Right renal cortex interstitium (tissue), 3 donors: ENCODE measurements around the gene IL1RAP. TPM values are rescaled to one million over a fixed set of nuclear protein-coding genes. Genes with fewer than 3 reads are reported as not detected.

Source experiments
- DNase-seq, 3 donors: peaks; one replicate each; pipeline ENCODE4 v3.0.0-alpha.2; 2013; ENCODE audit warnings: low read depth in 3 of 3, low spot score in 2 of 3
- polyA plus RNA-seq, 3 donors: library from polyadenylated mRNA; unstranded; fragments of 120-200 nt; gene quantifications; one replicate each; pipeline ENCODE4 v1.2.1, GENCODE V29; 2013; ENCODE audit not compliant: insufficient read length in 3 of 3

IL1RAP gene
- polyA plus RNA-seq, 3 donors: 19.4 to 27.4 (median 19.5) TPM

DNA sequence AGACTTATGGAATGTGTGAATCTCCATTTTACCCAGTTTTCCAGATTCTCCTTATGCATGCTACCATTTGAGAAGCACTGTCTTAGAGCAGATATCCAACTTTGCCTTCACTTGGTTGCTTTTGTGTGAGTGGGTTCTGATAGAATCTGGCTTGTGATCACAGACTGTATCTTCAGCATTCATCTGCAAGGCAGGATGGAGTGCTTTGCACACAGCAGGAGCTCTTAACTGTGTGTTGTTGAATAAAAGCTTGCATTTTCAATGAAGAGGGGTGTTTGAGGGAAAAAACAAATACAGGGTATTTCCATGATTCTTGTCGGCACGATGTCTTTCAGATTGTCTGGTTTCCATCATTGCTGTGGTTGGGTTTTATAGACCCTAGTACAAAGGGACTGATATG lies 24.4 kb downstream of the IL1RAP start:
- no peak for DNase-seq

DNA sequence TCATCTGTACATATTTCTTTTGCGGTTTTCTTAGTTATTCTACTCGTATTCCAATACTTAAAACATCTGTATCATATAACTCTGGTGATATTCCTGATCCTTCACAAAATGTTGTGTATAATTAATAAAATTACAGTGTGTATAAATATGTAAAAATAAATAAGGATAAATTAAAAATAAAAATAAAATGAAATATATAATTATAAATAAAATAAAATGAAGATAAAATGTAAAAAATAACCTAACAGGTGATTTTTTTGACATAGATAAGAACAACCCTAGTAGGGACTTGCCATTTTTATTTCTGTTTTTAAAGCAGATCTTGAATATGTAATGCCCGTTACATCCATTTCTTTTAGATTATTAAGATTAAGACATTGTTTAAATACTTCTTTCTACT lies 25.6 kb downstream of the IL1RAP start:
- DNase-seq: no peak

DNA sequence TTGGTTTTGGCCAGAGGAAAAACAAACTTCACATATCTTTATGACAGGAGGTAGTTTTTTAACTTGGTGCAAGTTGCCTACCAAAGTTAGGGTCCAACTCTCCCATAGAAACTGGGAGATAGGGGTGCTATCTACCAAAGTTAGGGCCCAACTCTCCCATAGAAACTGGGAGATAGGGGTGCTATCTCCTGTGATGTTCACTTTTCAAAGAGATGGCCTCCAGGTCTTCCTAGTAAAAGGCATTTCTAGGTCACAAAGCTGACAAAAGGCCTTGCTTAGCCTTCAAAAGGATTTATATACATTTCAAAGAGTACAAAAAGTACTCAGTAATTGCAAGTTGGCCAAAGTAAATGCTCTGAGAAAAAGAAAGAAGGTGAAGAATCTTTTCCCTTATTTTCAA lies 27.1 kb downstream of the IL1RAP start:
- DNase-seq: no peak

DNA sequence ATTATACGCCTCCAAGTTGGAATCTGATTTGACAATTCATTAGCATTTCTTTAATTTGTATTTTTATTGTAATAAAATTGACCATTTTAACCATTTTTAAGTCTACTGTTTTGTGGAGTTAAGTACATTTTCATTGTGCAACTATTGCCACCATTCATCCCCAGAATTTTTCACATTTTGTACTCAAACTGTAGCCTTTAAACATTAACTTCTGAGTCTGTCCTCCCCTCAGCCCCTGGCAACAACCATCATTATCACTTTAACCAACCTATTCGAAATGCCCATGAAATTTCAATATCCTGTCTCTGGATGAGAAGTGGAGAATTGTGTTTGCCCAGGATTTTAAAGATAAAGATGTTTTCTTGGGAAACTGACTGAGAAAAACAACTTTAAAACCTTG lies 27.7 kb downstream of the IL1RAP start:
- DNase-seq: no peak

DNA sequence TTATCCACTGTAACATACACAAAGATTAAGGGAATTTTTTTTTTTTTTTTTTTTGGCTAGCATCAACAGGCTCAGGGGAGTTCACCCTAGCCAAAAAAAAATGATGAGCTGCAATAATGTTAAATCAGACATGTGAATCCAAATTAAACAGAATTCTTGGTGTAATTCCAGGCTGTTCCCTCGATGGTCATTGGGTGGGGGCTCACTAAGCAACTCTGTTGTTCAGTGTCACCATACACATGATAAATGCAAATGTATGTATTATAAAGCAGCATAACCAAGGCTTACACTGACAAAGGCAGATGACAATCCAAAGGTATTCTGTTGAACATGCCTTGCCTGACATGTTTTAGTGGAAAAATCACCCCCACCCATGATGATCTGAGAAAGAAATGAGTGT lies 29.0 kb downstream of the IL1RAP start:
- DNase-seq: no peak

DNA sequence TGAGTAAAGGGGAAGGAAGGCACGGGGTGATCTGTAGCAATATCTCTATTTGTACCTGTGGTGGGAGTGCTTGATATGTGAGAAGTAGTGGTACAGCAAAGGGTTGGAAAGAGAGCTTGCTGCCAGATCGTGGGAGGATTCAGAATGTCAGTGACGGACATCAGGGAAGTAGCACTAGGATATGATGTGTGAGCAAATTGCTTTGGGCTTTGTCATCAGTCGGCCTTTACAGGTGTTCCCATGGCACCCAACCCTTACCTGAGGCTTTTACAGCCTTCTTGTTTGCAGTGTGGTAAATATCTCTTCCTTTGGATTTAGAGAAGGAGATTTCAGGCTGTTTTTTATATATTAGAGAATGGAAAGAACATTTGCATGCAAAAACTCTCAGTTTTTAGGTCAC lies 29.8 kb downstream of the IL1RAP start:
- DNase-seq: no peak

DNA sequence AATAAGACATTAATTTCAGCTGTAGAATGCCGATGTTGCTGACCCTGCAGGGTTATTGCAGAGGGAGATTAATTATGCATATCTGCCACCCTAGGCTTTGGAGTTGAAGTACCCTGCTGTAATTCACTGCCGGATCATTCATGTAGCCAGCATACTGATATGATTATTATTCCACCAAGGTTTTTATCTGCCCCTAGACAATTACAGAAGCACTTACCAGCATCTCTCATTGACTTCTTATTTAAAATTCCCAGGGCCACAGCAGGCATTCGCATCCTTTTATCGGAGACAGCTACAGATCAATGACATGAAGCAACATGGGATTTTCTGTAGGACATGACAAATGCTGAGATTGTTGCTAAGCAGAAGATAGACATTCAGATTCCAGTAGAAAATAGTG lies 31.3 kb downstream of the IL1RAP start:
- no peak for DNase-seq

DNA sequence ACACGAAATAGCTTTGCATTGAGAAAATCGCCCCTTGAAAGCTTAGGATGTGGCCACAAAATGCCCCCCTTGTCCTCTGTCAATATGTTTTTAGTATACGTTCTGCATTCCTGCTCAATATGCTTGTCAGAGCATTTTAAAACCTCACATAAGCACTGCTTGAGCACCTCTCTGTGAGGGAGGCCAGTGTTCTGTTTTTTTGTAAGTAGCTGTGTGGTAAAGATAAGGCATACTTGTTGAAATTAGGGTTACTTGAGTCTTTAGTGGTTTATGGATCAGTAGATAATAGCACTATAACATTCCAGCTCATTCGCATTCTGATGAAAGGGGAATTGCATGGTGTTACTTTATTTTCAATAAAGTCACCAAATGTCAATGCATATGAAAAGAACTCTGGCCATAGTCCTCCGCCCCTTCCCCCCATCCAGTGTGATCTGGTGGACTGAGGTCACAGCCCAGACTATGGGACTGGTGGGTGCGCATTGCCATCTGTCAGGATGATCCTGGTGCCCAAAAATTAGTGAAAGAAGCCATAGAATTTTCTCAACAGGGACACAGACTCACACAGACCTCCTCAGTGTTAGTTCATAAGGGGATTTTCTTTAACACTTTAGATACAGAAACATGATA lies 33.1 kb downstream of the IL1RAP start:
- no peak for DNase-seq

DNA sequence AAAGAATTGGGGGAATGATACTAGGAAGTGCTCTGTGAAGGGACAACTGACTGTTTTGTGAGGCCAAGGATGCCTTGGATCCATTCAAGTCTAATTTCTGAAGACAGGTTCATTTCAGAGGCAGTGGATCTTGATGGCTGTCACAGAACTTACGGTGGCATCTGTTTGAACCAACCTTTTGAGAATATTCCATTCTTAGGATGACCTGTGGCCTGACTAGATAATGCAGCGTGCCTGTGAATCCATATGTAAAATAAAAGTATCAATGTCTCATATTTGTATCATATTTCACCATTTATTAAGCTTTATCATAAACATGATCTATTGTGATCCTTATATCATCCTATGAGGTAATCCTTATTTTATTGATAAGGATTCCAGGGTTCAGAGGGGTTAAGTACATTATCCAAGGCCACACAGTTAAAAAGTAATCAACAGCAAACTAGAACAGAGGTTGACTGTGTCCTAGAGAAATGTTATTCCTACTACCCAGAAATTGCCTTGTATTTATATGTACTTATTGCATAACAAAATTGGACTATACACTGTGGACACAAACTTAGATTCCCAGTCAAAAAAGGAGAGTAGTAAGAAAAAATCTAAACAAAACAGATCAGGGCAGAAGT lies 34.3 kb downstream of the IL1RAP start:
- no peak for DNase-seq

DNA sequence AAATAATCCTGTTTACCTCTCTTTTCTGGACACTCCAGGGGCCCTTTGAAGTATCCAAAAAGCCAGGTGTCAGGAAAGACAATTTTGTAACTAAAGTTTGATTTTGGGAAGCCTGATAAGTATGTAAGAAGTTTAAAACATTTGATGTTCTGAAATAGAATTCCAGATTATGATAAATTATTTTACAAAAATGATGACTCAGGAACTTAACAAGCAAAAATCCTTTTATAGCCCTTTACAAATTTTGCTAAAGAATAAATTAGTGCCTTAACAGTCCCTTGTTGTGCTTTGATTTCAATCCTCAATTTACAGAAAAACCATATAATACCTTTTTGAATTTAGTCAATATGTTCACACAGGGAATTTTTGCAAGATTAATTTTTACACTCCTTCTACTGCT lies 38.1 kb downstream of the IL1RAP start:
- DNase-seq: no peak

DNA sequence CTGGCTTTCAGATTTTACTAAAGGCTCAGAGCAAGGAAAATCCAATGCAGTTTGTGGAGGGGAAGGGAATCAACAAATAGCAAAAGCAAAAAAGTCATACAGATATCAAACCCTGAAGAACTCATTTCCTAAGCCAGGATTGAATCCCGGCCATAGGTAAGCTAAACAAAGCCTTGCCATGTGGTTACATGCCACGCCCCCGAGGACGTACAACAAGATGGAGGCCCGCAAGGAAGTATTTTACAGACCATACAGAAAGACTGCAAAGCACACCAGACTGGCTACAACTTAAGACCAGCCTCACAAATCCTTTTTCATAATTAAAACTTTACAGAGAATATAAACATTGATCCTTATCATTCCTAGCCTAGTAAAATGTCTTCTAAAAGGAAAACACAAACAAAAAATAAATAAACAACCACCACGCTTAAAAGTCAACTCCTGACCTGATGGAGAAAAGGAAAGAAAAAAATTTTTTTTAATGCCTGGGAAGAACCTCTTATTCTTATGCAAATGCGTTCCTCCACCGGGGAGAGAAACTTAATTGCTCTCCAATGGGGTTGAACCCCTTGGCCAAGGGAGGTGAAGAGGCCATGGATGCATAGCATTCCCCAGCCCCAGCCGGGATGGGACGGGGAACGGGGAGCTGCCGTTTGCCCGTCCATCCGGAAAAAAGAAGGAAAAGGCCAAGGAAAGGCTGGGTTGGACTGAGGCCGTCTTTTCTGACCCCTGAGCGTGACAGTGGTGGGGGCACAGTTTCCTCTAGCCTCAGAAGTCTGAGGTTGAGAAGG lies 39.3 kb downstream of the IL1RAP start:
- DNase-seq: no peak

DNA sequence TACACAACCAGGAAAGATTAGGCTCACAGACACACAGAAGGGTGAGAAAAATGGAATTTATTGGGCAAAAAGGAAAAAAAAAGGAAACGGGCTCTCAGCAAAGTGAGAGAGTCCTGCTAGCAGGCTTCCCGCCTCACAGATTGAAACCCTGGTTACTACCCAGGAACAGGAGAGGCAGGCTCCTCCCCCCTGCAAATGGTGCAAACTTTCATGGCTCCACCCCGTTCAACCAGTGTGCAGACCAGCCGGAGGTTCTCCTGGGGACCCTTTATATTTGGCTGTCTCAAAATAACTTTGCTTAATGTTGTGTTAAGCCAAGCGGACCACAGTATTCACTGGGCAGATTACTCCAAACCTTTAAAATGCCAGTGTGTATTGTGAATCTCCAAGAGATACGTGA lies 40.3 kb downstream of the IL1RAP start:
- DNase-seq: no peak

DNA sequence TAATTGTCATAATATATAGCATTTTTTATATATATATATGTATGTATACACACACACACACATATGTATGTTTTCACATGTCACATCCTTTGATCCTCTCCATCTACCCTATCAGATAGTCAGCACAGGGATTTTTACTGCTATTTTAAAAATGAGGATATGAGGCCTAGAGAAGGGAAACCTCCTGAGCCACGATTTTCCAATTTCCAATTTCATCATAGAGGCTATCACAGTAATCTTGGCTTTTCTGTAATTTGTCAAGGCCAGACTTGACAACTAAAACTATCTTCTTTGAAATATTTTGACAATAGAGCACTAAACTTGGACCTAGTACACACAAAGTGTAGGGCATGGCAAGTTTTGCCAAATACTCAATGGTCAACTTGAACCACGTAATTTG lies 42.5 kb downstream of the IL1RAP start:
- no peak for DNase-seq

DNA sequence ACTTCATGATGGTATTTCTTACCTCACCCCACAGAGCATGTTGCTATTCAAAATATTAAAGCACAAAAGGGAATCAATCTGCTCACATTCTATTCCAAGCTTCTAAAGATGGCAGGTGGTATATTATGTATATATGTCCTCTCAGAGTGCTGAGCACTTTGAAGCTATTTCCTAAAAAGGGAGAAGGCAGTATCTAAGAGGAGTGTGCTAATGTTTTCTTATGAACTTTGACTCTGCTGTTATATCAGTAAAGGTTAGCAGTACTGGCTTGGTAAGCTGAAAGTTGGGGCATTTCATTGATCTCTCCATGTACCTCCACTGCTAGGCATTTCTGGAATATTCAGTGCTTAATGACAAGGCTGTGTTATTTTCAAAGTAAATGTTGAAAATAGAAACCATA lies 43.4 kb downstream of the IL1RAP start:
- no peak for DNase-seq

DNA sequence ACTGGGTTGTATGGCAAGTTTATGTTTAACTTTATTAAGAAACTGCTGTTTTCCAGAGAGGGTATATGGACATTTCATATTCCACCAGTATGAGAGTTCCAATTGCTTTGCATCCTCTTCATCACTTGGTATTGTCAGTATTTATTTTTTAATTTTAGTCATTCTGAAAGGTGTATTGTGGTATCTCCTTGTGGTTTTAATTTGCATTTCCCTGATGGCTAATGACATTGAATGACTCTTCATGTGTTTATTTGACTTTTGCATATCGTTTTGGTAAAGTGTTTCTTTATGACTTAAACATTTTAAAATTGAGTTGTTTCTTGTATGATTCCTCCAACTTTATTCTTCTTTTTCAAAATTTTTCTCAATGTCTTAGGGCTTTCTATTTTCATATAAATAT lies 44.4 kb downstream of the IL1RAP start:
- DNase-seq: no peak

DNA sequence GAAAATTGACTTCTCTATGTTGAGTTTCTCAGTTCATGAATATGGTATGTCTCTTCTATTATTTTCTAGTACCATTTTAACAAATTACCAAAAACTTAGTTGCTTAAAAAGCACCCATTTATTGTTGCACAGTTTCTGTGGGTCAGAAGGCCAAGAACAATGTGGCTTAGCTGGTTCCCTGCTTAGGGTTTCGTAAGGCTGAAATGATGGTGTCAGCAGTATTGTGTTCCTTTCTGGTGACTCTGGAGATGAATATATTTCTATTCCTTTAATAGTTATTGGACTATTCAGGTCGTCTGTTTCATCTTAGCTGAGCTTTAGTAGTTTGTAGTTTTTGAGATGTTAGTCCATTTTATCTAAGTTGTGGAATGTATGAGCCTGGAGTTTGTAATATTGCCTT lies 44.9 kb downstream of the IL1RAP start:
- no peak for DNase-seq

DNA sequence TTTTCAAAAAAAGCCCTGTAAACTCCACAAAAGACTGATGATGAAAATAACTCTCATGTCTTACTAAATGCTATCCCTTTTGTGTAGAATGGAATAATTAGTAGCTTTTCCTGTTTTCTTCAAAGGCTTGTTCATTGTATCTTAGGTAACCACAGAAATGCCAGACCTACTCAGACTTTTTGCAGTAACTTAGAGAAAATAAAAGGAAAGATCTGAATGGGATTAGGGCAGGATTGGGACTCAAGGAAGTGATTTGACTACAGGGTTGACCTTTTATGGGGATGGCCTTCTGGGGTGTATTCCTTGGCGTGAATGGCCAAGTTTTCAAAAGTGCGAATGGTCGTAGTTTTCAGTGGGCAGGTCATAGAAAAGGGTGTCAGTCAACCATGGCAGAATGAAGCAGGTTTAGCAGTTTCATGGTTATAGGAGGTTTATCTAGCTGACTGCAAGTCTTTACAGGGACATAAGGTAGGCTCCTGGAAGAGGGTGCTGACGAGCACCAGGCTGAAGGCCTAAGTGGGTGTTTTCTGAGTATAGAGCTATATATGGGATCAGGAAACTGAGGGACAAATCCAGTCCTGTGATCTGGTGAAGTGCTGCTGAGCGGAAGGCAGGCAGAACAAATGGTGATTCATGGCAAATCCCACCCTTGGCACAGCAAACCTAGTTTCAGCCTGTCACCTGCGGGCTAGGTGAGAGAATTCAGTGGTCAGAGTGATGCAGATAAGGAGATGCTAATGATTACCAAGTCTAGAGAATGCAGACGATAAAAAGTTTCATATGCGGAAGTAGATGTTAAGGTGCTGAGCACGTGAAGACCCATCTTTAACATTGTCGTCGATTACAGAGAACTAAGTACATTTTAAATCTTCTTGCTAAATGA lies 46.4 kb downstream of the IL1RAP start:
- no peak for DNase-seq

DNA sequence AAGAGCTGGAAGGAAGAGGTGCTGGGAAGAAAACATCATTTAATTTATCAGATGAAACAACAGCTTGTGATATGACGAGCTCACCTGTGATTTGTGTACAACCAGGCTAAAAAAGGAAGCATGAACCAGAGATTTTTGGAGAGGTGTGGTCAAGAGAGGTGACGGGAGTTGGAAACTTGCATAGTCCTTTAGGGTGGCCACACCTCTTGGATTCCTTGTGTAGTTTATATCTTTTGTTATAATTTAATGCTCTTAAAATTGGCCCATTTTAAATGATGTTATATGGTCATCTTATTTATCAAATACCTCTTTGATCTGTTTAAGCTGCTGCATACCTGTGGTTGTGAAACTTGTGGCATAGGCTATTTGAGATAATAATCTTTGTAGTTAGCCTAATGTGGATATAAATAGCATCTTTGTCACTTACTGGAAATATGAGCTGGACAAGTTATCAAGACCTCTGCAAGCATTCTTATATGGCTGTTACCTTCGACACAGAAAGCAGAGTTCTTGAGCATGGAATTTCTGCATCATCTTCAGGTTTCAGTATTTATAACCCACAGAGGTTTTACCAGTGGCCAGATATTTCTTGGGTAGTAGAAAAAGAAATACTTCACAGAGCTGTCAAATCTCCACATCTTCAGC lies 49.1 kb downstream of the IL1RAP start:
- no peak for DNase-seq

DNA sequence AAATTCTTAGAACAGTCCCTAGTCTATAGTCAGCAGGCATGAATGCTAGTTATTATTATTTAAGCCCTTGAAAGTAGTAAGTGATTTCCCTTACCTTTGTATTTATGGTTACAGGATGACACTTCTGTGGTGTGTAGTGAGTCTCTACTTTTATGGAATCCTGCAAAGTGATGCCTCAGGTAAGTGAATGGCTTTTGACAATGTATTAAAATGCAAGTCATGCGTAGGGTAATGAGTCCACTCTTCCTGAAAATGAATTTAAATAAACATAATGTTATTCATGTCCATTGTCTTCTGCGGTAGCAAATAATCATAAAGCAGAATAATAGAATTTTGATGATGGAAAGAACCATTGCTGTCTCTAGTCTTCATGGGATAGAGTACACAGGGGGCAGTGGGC lies 50.3 kb downstream of the IL1RAP start:
- no peak for DNase-seq

DNA sequence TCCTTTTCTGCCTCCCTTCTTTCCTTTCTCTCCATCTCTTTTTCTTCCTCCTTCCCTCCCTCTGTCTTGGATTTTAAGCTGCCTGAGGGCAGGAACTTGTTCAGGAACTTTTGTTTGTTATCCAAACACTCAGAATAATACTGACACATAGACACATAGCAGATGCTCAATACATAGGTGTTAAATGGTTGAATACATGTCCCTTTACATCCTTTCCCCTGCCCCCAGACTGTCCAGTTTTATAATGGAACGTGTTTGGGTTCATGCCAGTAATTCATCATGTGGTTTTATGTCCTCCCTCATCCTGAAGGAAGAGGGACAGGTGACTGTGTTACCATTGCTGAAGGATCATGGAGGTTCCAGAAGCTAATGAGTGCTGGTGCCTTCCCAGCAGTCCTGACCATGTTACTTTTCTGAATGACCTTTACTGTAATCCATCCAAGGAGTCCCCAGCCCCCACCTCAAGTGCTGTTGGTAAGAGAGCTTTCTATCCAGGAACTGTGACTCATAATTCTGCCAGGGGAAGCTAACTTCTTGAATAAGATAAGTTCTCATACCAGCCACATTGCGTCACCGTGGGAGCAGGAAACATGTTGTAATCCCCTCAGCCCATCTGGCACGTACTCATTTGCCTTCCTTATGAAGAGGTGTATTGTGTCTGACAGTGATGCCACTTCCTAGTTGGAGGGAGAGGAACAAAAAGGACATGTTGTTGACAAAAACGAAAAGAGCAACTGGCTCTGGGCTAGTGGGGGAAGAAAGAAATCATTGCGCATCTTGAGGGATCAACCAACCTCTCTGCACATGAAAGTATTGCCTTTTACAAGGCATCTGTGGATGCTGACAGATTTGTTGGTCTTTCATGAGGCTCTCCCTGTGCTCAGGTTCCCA lies 52.4 kb downstream of the IL1RAP start:
- no peak for DNase-seq
